Smooth muscle cell (in vitro differentiated cells): Measurements from ENCODE around the gene MSH2. TPM values are rescaled to one million over a fixed set of nuclear protein-coding genes. Genes with fewer than 3 reads are reported as not detected.
A peak's percentile ranks its signal among the peaks of the same experiment; 100 is the strongest.

Source experiments
- DNase-seq: peaks from one replicate; lab custom pipeline; 2025; ENCODE audit not compliant: unreplicated experiment; lab: John Stamatoyannopoulos, UW
- H2AFZ ChIP-seq: fragments of 200-600 bp; sonication (generic); 2 replicates; pipeline ENCODE4 v1.6.0; 2016; ENCODE audit warnings: antibody characterized with exemption, low read depth, mild to moderate bottlenecking
- H3F3A ChIP-seq: fragments of 200-600 bp; sonication (generic); 2 replicates; pipeline ENCODE4 v1.6.0; 2017; ENCODE audit warnings: antibody characterized with exemption, low read depth
- H3K27ac ChIP-seq: fragments of 200-600 bp; sonication (generic); 2 replicates; pipeline ENCODE4 v1.5.1; 2016; ENCODE audit warnings: low read depth, mild to moderate bottlenecking
- H3K27me3 ChIP-seq: fragments of 200-600 bp; sonication (generic); 2 replicates; pipeline ENCODE4 v1.6.1; 2016; ENCODE audit warnings: low read depth, mild to moderate bottlenecking
- H3K36me3 ChIP-seq: fragments of 200-600 bp; sonication (generic); 2 replicates; pipeline ENCODE4 v1.5.1; 2016; ENCODE audit warnings: low read depth
- H3K4me1 ChIP-seq: fragments of 200-600 bp; sonication (generic); 2 replicates; pipeline ENCODE4 v1.5.1; 2016; ENCODE audit warnings: low read depth
- H3K4me2 ChIP-seq: fragments of 200-600 bp; sonication (generic); 2 replicates; pipeline ENCODE4 v1.6.0; 2016; ENCODE audit warnings: mild to moderate bottlenecking
- H3K4me3 ChIP-seq: fragments of 200-600 bp; sonication (generic); 2 replicates; pipeline ENCODE4 v1.5.1; 2016; ENCODE audit warnings: mild to moderate bottlenecking
- H3K79me2 ChIP-seq: fragments of 200-600 bp; sonication (generic); 2 replicates; pipeline ENCODE4 v1.6.0; 2016; ENCODE audit warnings: low read depth, mild to moderate bottlenecking
- H3K9ac ChIP-seq: fragments of 200-600 bp; sonication (generic); 2 replicates; pipeline ENCODE4 v1.6.0; 2016; ENCODE audit warnings: low read depth
- H3K9me3 ChIP-seq: fragments of 200-600 bp; sonication (generic); replicated peaks from 2 replicates; pipeline ENCODE4 v1.5.1; 2016; ENCODE audit warnings: low read depth
- H4K20me1 ChIP-seq: fragments of 200-600 bp; sonication (generic); 2 replicates; pipeline ENCODE4 v1.6.0; 2016; ENCODE audit warnings: low read depth
- WGBS: methylation state at CpG from one replicate; pipeline ENCODE4 v1.1.7; 2016; ENCODE audit warnings: low lambda C conversion rate; 5-methylcytosine and 5-hydroxymethylcytosine counted together
- polyA plus RNA-seq: library from polyadenylated mRNA; unstranded; fragments of >200 nt; fragmentation: Nextera tagmentation; extraction: Ambion mirVana; gene quantifications from 2 replicates; pipeline ENCODE4 v1.2.1, GENCODE V29; 2016
- total RNA-seq: library from RNA; depleted of rRNA; stranded (reverse); fragments of >200 nt; gene quantifications from 2 replicates; pipeline ENCODE4 v1.2.3, GENCODE V29; 2014
- TF ChIP-seq, protein P1 (sequence below): fragments of 200-600 bp; sonication (generic); IDR thresholded peaks from 2 replicates; pipeline ENCODE4 v1.5.1; 2017; ENCODE audit warnings: borderline replicate concordance, mild to moderate bottlenecking, antibody characterized with exemption; ENCODE audit not compliant: insufficient read depth, poor library complexity, severe bottlenecking

Gene MSH2
- total and polyA plus RNA-seq, 2 experiments from 2014 or later: 21.3 to 35.6 TPM

DNA sequence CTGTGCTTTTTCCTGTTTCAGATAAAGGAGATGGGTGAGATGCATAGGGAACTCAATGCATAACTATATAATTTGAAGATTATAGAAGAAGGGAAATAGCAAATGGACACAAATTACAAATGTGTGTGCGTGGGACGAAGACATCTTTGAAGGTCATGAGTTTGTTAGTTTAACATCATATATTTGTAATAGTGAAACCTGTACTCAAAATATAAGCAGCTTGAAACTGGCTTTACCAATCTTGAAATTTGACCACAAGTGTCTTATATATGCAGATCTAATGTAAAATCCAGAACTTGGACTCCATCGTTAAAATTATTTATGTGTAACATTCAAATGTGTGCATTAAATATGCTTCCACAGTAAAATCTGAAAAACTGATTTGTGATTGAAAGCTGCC lies 16.4 kb upstream of the MSH2 start:
- no peaks in the 10 kb centered on the region for H3K36me3 ChIP-seq
- H3K4me3 ChIP-seq: no peak overlapping the region
- no peaks in the 10 kb centered on the region for H3K9me3 ChIP-seq
- DNase-seq: no peak
- H4K20me1 ChIP-seq: no peaks in the 10 kb centered on the region
- no peaks in the 10 kb centered on the region for H3K79me2 ChIP-seq
- TF ChIP-seq, protein P1, sequence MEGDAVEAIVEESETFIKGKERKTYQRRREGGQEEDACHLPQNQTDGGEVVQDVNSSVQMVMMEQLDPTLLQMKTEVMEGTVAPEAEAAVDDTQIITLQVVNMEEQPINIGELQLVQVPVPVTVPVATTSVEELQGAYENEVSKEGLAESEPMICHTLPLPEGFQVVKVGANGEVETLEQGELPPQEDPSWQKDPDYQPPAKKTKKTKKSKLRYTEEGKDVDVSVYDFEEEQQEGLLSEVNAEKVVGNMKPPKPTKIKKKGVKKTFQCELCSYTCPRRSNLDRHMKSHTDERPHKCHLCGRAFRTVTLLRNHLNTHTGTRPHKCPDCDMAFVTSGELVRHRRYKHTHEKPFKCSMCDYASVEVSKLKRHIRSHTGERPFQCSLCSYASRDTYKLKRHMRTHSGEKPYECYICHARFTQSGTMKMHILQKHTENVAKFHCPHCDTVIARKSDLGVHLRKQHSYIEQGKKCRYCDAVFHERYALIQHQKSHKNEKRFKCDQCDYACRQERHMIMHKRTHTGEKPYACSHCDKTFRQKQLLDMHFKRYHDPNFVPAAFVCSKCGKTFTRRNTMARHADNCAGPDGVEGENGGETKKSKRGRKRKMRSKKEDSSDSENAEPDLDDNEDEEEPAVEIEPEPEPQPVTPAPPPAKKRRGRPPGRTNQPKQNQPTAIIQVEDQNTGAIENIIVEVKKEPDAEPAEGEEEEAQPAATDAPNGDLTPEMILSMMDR: no peak
- H3K4me1 ChIP-seq: no peaks in the 10 kb centered on the region
- no peak overlapping the region for H2AFZ ChIP-seq
- H3K9ac ChIP-seq: no peak overlapping the region
- no peaks in the 10 kb centered on the region for H3K27me3 ChIP-seq
- H3K4me2 ChIP-seq: no peak overlapping the region
- WGBS: 94% methylated on average over 3 of the region's 3 CpGs
- H3K27ac ChIP-seq: no peak overlapping the region
- no peaks in the 10 kb centered on the region for H3F3A ChIP-seq

DNA sequence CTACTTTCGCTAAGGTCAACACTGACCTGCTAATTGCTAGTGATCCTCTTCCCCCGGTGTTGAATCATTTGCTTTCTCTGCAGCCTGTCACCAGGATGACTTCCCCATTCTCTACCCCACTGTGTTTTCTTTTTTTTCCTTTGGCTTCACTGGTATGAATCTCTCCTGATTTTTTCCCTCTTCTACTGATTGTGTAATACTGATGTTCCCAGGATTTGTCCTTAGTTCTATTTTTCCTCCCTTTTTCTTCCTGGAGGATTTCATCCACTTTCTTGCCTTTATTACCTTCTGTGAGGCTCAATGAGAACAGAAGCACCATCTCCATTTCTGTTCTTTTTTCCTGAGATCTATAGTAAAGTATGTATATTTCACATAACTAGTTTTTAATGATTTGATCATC lies 14.1 kb upstream of the MSH2 start:
- no peaks in the 10 kb centered on the region for H3F3A ChIP-seq
- H3K9ac ChIP-seq: no peak overlapping the region
- DNase-seq: no peak
- no peaks in the 10 kb centered on the region for H4K20me1 ChIP-seq
- no peaks in the 10 kb centered on the region for H3K79me2 ChIP-seq
- no peaks in the 10 kb centered on the region for H3K9me3 ChIP-seq
- H3K4me2 ChIP-seq: no peak overlapping the region
- no peak overlapping the region for H3K27ac ChIP-seq
- H3K36me3 ChIP-seq: no peaks in the 10 kb centered on the region
- no peaks in the 10 kb centered on the region for H3K4me1 ChIP-seq
- no peak overlapping the region for H3K4me3 ChIP-seq
- 82% methylated on average over 2 of the region's 2 CpGs for WGBS
- TF ChIP-seq, protein P1: no peak
- H2AFZ ChIP-seq: no peak overlapping the region
- no peaks in the 10 kb centered on the region for H3K27me3 ChIP-seq

DNA sequence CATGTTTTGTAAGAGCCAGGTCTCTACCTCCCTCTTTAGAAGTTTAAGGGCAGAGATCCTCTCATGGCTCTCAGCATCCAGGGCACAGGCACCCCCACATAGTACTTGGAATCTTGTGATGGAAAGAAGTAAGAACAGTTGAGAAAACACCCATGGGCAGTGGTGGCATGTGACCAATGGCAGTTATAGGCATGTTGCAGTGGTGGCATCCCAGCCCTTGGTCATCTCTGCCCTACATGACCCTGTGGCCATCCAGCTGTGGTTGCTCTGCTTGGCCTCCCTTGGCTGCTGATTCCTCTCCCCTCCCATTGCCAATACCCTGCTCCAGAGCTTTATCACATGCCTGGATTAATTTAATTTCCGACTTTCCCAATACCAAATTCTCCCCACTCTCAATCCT lies 13.3 kb upstream of the MSH2 start:
- no peaks in the 10 kb centered on the region for H3K9me3 ChIP-seq
- no peaks in the 10 kb centered on the region for H3K36me3 ChIP-seq
- no peak for DNase-seq
- no peaks in the 10 kb centered on the region for H3K27me3 ChIP-seq
- no peaks in the 10 kb centered on the region for H3F3A ChIP-seq
- H3K9ac ChIP-seq: no peak overlapping the region
- TF ChIP-seq, protein P1: no peak
- no peak overlapping the region for H3K27ac ChIP-seq
- H3K4me1 ChIP-seq: no peaks in the 10 kb centered on the region
- H3K79me2 ChIP-seq: no peaks in the 10 kb centered on the region
- no peak overlapping the region for H3K4me2 ChIP-seq
- H3K4me3 ChIP-seq: no peak overlapping the region
- no peak overlapping the region for H2AFZ ChIP-seq
- H4K20me1 ChIP-seq: no peaks in the 10 kb centered on the region
- 100% methylated on average over 1 of the region's 1 CpG for WGBS

DNA sequence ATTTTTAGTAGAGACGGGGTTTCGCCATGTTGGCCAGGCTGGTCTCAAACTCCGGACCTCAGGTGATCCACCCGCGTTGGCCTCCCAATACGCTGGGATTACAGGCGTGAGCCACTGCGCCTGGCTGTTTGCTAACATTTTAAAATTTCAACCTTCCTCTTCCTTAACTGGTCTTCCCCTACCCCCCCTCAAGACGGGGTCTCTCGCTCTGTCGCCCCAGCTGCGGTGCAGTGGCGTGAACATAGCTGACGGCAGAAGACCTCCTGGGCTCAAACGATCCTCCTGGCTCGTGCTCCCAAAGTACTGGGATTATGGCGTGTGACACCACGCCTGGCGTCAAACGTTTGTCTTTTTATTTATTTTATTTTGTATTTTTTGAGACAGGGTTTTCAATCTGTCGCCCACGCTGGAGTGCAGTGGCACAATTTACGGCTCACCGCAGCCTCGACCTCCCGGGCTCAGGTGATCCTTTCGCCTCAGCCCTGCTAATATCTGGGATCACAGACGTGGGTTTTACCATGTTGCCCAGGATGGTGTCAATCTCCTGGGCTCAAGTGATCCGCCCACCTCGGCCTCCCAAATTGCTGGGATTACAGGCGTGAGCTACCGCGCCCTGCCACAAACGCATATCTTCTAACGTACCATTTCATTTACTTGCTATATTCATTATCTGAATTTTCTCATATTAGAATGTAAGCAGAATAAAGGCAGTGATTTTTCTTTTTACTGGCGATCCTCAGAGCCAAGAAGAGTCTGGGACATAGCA lies 984 bp upstream of the MSH2 start:
- Histone ChIP-seq H3K4me1 (peaks cover 6% of the 10 kb centered on the region), H2AFZ (peak overlapping the region; percentile 84), H3K4me2 (peak overlapping the region; percentile 85), H3K9me3 (no peaks in the 10 kb centered on the region), H3K36me3 (no peaks in the 10 kb centered on the region), H3K27me3 (no peaks in the 10 kb centered on the region), H3K4me3 (peak overlapping the region; percentile 82), H3K9ac (no peak overlapping the region), H3K79me2 (peaks cover 35% of the 10 kb centered on the region), H3F3A (no peaks in the 10 kb centered on the region), H3K27ac (peak overlapping the region; percentile 3), H4K20me1 (no peaks in the 10 kb centered on the region)
- TF ChIP-seq, protein P1: no peak
- 69% methylated on average over 36 of the region's 36 CpGs for WGBS
- no peak for DNase-seq
